HG02973 (cell line): Measurements from ENCODE around the gene SHMT1.
"Not testable (repeated sequence)": the region's sequence is repeated elsewhere in the genome, so short reads cannot be mapped to it uniquely, and the experiment has no call there.

Source experiments
- ATAC-seq: cut with Tn5 transposase; IDR thresholded peaks from one replicate; pipeline ENCODE4 v1.9.1; 2021; ENCODE audit warnings: moderate library complexity; ENCODE audit not compliant: unreplicated experiment

The SHMT1 gene

DNA sequence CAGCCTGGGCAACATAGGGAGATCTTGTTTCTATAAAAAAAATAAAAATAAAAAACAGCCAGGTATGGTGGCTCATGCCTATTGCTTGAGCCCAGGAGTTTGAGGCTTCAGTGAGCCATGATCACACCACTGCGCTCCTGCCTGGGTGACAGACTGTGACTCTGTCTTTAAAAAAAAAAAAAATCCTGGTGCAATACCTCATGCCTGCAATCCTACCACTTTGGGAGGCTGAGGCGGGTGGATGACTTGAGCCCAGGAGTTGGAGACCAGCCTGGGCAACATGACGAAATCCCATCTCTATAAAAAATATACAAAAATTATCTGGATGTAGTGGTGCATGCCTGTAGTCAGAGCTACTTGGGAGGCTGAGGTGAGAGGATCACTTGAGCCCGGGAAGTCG, 15.3 kb upstream of the SHMT1 start:
- not testable (repeated sequence) for ATAC-seq

DNA sequence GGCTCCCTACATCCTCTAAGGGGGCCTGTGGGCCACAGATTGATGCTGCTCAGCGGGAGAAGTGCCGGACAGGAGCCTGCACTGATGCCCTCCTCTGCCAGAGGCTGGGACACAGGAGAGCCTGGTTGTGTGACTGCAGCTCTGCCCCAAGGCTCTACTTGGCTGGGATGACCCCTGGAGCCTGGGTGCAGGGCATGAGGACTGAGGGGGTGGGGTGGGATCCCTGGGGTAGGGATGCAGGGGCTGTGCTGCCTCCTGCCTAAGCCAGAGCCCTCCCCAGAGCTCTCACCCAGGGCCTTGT, 14.8 kb upstream of the SHMT1 start:
- no peak for ATAC-seq

DNA sequence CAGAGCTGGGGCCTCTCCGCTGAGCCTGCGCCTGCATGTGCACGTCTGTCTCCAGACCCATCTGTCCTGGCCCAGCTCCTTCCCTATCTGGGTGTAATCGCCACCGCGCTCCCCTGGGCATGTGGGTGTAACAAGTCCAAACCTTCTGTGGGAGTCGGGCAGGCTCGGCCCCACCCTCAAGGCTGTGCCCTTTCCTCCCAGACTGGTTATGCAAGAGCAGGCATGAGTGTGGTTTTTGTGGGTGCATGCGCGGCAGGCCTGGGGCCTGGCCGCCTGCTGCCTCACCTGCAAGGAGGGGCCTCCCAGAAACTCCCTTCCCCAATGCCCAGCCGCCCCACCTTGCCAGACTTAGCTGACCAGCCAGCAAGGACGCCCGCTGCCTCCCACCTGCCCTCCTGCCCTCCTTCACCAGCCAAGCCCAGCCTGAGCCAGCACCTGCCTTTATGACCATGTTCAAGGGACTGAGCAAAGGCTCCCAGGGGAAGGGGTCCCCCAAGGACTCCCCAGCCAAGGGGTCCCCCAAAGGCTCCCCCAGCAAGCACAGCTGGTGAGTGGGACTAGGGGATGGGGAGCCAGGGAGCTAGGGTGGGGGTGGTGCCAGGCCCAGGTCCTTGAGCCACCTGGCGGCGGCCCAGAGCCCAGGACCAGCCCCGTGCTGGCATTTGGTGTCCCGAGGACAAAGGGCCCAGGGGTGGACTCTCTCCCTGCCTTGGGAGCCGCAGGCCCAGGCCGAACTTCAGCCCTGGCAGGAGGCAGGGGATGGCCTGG, 14.3 kb upstream of the SHMT1 start, which contains the start of gene EVPLL:
EVPLL (plus strand) TSS at position 342 of the 768 bp plus-strand sequence. CDS start 3,160 bp downstream, outside the sequence.
- ATAC-seq = no peak

DNA sequence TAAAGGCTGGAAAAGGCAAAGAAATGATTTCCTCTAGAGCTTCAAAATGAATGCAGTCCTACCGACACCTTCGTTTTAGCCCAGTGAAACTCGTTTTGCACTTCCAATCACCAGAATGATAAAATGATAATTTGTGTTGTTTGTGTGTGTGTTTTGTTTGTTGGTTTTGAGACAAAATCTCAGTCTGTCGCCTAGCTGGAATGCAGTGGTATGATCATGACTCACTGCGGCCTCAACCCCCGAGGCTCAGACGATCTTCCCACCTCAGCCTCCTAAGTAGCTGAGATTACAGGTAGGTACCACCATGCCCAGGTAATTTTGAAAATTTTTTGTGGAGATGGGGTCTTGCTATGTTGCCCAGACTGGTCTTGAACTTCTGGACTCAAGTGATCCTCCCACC, 10.9 kb upstream of the SHMT1 start:
- ATAC-seq = no peak

DNA sequence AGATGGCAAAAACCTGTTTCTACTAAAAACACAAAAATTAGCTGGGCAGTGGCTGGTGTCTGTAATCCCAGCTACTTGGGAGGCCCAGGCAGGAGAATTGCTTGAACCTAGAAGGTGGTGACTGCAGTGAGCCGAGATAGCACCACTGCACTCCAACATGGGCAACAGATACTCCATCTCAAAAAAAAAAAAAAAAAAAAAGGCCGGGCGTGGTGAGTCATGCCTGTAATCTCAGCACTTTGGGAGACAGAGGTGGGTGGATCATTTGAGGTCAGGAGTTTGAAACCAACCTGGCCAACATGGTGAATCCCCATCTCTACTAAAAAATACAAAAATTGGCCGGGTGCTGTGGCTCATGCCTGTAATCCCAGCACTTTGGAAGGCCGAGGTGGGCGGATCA, 9.8 kb upstream of the SHMT1 start:
- ATAC-seq = not testable (repeated sequence)

DNA sequence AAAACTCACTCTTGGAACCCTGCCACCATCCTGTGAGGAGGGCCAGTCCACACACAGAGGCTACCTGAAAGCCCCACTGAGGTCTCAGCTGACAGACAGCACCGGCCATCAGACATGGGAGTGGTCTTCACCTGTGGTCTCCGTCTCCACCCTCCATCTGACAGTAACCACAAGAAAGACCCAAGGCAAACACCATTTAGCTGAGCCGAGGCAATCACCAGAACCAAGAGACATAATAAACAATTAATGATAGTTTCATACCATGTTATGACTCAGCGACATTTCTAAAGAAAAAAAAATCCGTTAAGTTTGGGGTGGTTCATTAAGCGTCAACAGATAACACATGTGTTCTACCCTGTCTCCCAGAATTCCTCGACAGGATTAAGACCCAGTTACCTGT, 8.1 kb upstream of the SHMT1 start:
- ATAC-seq = no peak

- no peak for ATAC-seq
Measured at GRCh38 chr17:18370761-18371160, 7.4 kb upstream of the SHMT1 start.

DNA sequence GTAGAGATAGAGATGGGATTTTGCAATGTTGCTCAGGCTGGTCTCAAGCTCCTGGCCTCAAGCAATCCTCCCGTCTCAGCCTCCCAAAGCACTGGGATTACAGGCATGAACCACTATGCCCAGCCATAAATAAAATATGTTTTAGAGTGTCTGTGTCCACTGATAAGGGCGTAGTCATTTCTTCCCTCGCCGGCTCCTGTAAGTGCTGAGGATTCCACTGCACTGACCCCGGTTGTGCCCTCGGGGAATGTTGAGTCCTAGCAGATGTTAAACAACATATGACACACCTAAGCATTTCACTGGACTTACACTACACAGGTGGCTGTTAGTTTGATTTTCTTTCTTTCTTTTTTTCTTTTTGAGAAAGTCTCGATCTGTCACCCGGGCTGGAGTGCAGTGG, 5.6 kb upstream of the SHMT1 start:
- no peak for ATAC-seq

GRCh38 chr17:18364166-18364565, 816 bp upstream of the SHMT1 start:
- no peak for ATAC-seq

DNA sequence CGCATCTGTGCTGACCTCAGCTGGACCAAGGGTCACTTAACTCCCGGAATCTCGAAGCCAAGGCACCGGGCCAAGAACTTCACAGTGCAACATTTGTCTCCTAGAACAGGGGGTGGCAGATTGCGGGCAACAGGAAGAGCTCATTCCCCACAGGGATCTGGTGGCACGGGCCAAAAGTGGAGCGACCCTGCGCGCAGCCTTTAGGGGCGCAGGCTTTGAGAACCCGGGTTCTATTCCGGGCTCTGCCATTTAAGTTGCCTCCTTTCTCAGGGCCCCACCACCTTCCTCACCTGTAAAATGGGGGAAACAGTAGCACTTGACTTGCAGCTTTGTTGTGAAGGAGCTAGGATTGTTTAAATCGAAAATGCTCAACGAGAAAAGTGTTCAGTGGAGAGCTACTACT, 651 bp downstream of the SHMT1 start:
- peak; percentile 7 for ATAC-seq

- ATAC-seq = no peak
Measured at GRCh38 chr17:18361837-18362697, 1.3 kb downstream of the SHMT1 start.

DNA sequence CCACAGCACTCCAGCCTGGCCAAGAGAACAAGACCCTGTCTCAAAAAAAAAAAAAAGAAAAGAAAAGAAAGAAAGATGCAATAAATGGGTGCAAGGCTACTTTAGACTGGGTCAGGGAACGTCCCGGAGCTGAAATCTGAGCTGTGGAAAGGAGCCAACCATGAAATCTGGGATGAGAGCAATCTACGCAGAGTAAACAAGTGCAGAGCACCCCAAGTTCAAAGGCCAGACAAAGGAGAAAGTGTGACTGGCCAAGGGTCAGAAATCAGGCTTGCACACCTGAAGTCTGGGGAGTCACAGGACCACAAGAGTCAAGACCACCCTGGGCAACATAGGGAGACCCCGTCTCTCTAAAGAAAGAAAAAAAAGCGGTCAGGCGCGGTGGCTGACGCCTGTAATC, 2.8 kb downstream of the SHMT1 start:
- ATAC-seq = no peak

- ATAC-seq = no peak
Measured at GRCh38 chr17:18356624-18357023, 6.7 kb downstream of the SHMT1 start.

GRCh38 chr17:18353541-18353940, 9.8 kb downstream of the SHMT1 start:
- no peak for ATAC-seq

DNA sequence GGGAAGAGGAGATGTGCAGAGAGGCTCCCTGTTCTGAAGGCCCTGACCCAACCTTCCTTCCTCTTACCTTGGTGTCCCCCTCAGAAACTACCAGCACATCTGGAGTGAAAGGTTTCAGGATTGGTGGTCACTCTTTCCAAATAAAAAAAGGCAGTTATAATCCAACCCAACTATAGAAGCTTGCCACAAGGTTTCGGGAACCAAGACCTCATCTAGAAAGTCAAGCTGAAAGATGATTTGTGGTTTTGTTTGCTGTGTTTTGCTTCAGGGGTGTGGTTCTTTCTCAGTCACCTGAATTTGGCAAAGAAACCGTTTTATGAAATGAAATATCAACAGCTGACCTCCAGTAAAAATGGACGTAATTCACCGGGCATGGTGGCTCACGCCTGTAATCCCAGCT, 19.3 kb downstream of the SHMT1 start:
- no peak for ATAC-seq

- ATAC-seq = no peak
Measured at GRCh38 chr17:18339933-18340332, 23.4 kb downstream of the SHMT1 start.

DNA sequence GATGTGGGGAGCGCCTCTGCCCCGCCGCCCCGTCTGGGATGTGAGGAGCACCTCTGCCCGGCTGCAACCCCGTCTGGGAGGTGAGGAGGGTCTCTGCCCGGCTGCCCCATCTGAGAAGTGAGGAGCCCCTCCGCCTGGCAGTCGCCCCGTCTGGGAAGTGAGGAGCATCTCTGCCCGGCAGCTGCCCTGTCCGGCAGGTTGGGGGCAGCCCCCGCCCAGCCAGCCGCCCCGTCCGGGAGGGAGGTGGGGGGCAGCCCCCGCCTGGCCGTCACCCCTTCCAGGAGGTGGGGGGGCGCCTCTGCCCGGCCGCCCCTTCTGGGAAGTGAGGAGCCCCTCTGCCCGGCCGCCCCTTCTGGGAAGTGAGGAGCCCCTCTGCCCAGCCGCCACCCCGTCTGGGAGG, 25.2 kb downstream of the SHMT1 start:
- not testable (repeated sequence) for ATAC-seq

- ATAC-seq = no peak
Measured at GRCh38 chr17:18332909-18333489, 30.4 kb downstream of the SHMT1 start.

DNA sequence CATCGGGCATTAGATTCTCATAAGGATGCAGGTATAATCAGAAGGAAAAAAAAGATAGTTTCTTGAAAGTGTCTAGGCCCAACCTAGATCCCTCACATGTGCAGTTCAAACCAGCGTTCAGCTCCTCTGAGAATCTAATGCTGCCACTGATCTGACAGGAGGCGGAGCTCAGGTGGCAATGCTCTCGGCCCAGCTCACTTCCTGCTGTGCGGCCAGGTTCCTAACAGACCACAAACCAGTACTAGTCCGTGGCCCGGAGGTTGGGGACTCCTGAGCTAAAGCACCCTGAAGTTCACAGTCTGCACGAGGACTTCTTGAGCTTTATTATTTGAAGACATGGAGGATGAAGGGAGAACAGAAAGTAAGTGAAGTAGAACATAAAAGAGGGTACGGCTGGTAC, 31.5 kb downstream of the SHMT1 start:
- ATAC-seq = no peak

- no peak for ATAC-seq
Measured at GRCh38 chr17:18328643-18329204, 34.6 kb downstream of the SHMT1 start.

GRCh38 chr17:18327556-18327955, 35.8 kb downstream of the SHMT1 start:
- no peak for ATAC-seq

GRCh38 chr17:18327093-18327492, 36.3 kb downstream of the SHMT1 start:
- no peak for ATAC-seq
